ENCODE results near the gene SLC4A9.

Gene SLC4A9

GRCh38 chr5:140362875-140363630 lies 3.1 kb downstream of the SLC4A9 start:
- DNase-seq (ENCODE audit: low spot score) = peak; percentile 84

GRCh38 chr5:140363631-140364471 lies 3.9 kb downstream of the SLC4A9 start:
- DNase-seq (ENCODE audit: low spot score) = no peak

GRCh38 chr5:140364472-140364765 lies 4.4 kb downstream of the SLC4A9 start:
- DNase-seq (ENCODE audit: low spot score) = no peak

- no peak for DNase-seq (ENCODE audit: low spot score)
These were observed 5.3 kb downstream of the SLC4A9 start for GRCh38 chr5:140365282-140365681.

GRCh38 chr5:140365941-140366340 lies 5.9 kb downstream of the SLC4A9 start:
- DNase-seq (ENCODE audit: low spot score) = no peak

GRCh38 chr5:140366589-140367255 lies 6.7 kb downstream of the SLC4A9 start:
- DNase-seq (ENCODE audit: low spot score) = no peak

- no peak for DNase-seq (ENCODE audit: low spot score)
These were observed 7.4 kb downstream of the SLC4A9 start for GRCh38 chr5:140367256-140368013.

- DNase-seq (ENCODE audit: low spot score) = no peak
These were observed 11.6 kb downstream of the SLC4A9 start for GRCh38 chr5:140371356-140372151.

- peak; percentile 54 for DNase-seq (ENCODE audit: low spot score)
These were observed 13.0 kb downstream of the SLC4A9 start for GRCh38 chr5:140372971-140373487.

GRCh38 chr5:140381351-140381750 lies 21.4 kb downstream of the SLC4A9 start:
- no peak for DNase-seq (ENCODE audit: low spot score)

- DNase-seq (ENCODE audit: low spot score) = no peak
These were observed 22.0 kb downstream of the SLC4A9 start for GRCh38 chr5:140381972-140382371.

GRCh38 chr5:140382866-140383265 lies 22.9 kb downstream of the SLC4A9 start:
- DNase-seq (ENCODE audit: low spot score) = no peak

GRCh38 chr5:140383300-140383699 lies 23.3 kb downstream of the SLC4A9 start:
- DNase-seq (ENCODE audit: low spot score) = no peak

GRCh38 chr5:140388052-140388451 lies 28.1 kb downstream of the SLC4A9 start:
- DNase-seq (ENCODE audit: low spot score) = no peak

- DNase-seq (ENCODE audit: low spot score) = no peak
These were observed 31.3 kb downstream of the SLC4A9 start for GRCh38 chr5:140391312-140391711.

- no peak for DNase-seq (ENCODE audit: low spot score)
These were observed 31.7 kb downstream of the SLC4A9 start for GRCh38 chr5:140391732-140392131.

- no peak for DNase-seq (ENCODE audit: low spot score)
These were observed 33.7 kb downstream of the SLC4A9 start for GRCh38 chr5:140393738-140394137.

GRCh38 chr5:140398379-140398811 lies 38.4 kb downstream of the SLC4A9 start:
- no peak for DNase-seq (ENCODE audit: low spot score)

GRCh38 chr5:140399979-140400729 lies 40.2 kb downstream of the SLC4A9 start:
- no peak for DNase-seq (ENCODE audit: low spot score)

- peak; percentile 91 for DNase-seq (ENCODE audit: low spot score)
These were observed 40.9 kb downstream of the SLC4A9 start for GRCh38 chr5:140400730-140401361.
